ENCODE results near the gene DUSP7.

The DUSP7 gene

GRCh38 chr3:52090933-52091468 is 34.6 kb upstream of the DUSP7 start:
- TF ChIP-seq GATA3 (IDR thresholded peaks at IDR 0.05; ENCODE audit: low read depth, low read length) (no peak), GATA2 (IDR thresholded peaks at IDR 0.05; ENCODE audit: low read depth, low read length) (no peak)

DNA sequence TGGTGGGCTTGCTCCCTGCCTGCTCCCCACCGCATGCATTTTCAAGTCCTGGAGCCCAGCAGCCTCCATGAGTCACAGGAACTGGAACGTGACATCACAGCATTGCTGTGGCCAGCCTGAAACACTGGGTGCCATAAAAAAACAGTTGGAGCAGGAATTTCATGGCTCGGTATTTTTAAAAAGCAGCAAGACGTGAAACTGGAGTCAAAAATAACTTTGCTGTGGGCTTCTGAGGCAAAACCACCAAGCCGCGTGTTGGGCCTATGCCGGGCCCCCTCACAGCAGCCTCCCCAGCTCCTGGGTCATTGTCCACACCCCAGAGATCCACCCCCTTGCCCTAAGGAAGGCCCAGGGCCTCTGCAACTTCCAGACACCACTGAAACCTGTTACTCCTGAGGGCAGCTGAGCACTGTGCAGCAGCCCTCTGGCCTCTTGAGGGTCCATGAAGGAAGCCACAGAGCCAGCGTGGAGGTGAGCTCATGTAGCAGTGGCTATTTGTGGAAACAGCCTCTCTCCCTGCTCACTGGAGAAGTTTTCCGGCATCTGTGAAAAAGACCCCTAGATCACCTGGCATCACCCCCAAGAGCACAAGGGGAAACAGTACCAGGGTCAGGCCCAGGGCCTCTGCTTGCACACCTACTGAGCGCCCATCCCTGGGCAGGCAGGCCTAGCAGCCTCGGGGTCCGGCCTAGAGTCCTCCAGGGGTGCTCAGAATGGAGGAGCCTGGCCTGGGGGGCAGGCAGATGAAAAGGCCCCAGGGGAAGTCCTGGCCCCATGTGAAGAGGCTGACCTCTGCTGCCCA is 34.0 kb upstream of the DUSP7 start:
- no peak for TF ChIP-seq GATA3 (IDR thresholded peaks at IDR 0.05; ENCODE audit: low read depth, low read length)
- no peak for TF ChIP-seq GATA2 (IDR thresholded peaks at IDR 0.05; ENCODE audit: low read depth, low read length)

DNA sequence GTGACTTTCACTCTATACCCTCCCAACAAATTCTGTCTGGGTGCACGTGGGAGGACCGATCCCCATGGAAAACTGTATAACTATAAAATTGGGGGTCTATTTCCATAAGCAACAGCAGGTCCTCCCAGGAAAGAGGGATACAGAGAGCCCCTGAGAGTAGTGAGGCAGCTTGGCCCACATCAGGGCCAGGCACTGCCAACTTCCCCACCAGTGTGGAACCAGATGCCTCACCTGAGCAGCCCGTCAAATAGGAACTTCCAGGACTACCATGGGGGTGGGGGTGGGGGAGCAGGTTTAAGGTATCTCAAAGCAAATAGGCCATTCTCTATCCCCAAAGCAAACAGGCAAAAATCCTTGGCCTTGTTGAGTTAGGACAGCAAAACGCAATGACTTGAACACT is 33.3 kb upstream of the DUSP7 start:
- no peak for TF ChIP-seq GATA3 (IDR thresholded peaks at IDR 0.05; ENCODE audit: low read depth, low read length)
- TF ChIP-seq GATA2 (IDR thresholded peaks at IDR 0.05; ENCODE audit: low read depth, low read length) = no peak

DNA sequence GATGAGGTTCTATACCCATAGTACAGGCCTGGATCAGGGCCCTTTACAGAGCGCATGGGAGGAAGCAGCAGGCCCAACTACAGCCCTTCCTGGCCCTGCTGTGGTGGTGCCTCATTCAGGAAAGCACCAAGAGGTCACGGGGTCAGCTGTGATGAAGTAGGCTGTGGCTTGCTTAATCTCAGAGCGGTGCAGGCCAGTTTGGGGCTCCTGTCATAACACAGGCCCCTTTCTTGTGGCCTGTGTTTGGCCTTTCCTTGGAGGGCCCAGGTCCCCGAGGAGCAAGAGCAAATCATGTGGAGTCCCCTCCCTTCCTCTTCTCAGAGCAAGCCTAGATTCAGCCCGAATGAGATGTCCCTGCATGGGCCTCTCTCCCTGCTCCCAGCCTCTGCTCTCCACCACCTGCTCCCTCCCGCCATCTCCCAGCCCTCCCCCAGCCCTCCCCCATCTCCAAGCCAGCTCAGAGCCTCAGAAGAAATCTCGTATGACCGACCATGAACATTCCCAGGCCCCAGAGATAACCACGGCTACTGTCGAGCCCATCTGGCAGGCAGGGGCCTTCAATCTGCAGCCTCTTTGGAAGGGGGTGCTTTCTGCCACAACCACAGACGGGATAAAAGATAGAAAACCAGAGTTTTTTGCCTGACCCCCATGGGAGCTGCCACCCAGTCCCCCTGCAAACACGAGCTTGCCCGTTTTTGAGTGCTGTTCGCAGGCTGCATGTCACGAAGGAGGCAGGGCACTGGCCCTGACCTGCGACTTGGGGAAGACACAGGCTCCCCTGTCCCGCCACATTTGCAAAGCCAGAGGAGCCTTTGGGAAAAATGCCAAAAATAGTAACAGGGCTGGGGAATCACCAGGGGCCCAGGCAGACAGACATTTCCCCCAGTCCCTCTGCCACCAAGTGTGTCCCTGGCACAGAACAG is 32.3 kb upstream of the DUSP7 start:
- TF ChIP-seq GATA3 (IDR thresholded peaks at IDR 0.05; ENCODE audit: low read depth, low read length) = no peak
- TF ChIP-seq GATA2 (IDR thresholded peaks at IDR 0.05; ENCODE audit: low read depth, low read length) = no peak

DNA sequence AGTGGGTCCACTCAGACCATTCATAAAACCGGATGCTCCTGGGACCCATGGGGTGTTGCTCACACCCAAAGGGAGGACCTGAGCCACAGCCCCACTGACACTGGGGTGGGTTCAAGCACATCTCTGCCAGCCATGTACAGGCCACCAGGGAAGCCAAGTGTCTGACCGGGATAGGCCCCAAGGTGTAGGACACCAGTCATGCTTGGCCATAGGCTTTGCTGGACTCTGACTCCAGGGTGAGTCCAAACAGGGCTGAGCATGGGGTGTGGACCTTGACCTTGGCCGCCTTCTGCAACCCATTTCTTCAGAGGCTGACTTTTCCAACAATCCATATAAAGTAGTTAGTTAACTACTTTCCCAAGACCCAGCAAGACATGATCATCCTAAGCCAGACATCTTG is 31.4 kb upstream of the DUSP7 start:
- no peak for TF ChIP-seq GATA3 (IDR thresholded peaks at IDR 0.05; ENCODE audit: low read depth, low read length)
- TF ChIP-seq GATA2 (IDR thresholded peaks at IDR 0.05; ENCODE audit: low read depth, low read length) = no peak

- TF ChIP-seq GATA2 (IDR thresholded peaks at IDR 0.05; ENCODE audit: low read depth, low read length) (no peak), GATA3 (IDR thresholded peaks at IDR 0.05; ENCODE audit: low read depth, low read length) (no peak)
Measured at GRCh38 chr3:52086976-52087663, 30.7 kb upstream of the DUSP7 start.

GRCh38 chr3:52086461-52086860 is 30.1 kb upstream of the DUSP7 start:
- no peak for TF ChIP-seq GATA2 (IDR thresholded peaks at IDR 0.05; ENCODE audit: low read depth, low read length)
- no peak for TF ChIP-seq GATA3 (IDR thresholded peaks at IDR 0.05; ENCODE audit: low read depth, low read length)

GRCh38 chr3:52085681-52086282 is 29.4 kb upstream of the DUSP7 start:
- TF ChIP-seq GATA2 (IDR thresholded peaks at IDR 0.05; ENCODE audit: low read depth, low read length) (no peak), GATA3 (IDR thresholded peaks at IDR 0.05; ENCODE audit: low read depth, low read length) (no peak)

- TF ChIP-seq GATA3 (IDR thresholded peaks at IDR 0.05; ENCODE audit: low read depth, low read length) (no peak), GATA2 (IDR thresholded peaks at IDR 0.05; ENCODE audit: low read depth, low read length) (no peak)
Measured at GRCh38 chr3:52084954-52085680, 28.7 kb upstream of the DUSP7 start.

- no peak for TF ChIP-seq GATA3 (IDR thresholded peaks at IDR 0.05; ENCODE audit: low read depth, low read length)
- TF ChIP-seq GATA2 (IDR thresholded peaks at IDR 0.05; ENCODE audit: low read depth, low read length) = no peak
Measured at GRCh38 chr3:52084216-52084945, 28.0 kb upstream of the DUSP7 start.

- TF ChIP-seq GATA2 (IDR thresholded peaks at IDR 0.05; ENCODE audit: low read depth, low read length) = no peak
- TF ChIP-seq GATA3 (IDR thresholded peaks at IDR 0.05; ENCODE audit: low read depth, low read length) = no peak
Measured at GRCh38 chr3:52083556-52084087, 27.3 kb upstream of the DUSP7 start.

DNA sequence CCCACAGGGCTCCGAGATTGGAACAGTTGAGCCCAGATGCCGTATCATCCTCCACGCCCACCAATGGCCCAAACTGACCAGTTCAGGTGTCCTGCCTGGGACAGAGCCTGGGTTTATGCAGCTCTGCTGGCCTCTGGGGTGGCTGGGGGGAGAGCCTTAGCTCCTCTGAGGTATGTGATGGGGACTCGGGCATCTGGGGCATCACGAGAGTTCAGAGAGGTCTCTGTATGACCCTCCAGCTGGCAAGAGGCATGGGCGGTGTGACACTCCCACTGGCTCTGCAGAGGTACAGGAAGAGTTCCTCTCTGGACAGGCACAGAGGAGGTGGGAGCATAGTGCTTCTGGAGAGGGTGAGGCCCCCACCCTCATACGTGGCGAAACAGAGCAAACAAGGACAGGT is 26.6 kb upstream of the DUSP7 start:
- TF ChIP-seq GATA2 (IDR thresholded peaks at IDR 0.05; ENCODE audit: low read depth, low read length) = no peak
- no peak for TF ChIP-seq GATA3 (IDR thresholded peaks at IDR 0.05; ENCODE audit: low read depth, low read length)

All from SH-SY5Y (cell line).